Measurements from ENCODE around the gene ZNF831. TPM values are rescaled to one million over a fixed set of nuclear protein-coding genes. Genes with fewer than 3 reads are reported as not detected.

The ZNF831 gene
- total RNA-seq, 1 donor from 2014 or later: 1.0 TPM

DNA sequence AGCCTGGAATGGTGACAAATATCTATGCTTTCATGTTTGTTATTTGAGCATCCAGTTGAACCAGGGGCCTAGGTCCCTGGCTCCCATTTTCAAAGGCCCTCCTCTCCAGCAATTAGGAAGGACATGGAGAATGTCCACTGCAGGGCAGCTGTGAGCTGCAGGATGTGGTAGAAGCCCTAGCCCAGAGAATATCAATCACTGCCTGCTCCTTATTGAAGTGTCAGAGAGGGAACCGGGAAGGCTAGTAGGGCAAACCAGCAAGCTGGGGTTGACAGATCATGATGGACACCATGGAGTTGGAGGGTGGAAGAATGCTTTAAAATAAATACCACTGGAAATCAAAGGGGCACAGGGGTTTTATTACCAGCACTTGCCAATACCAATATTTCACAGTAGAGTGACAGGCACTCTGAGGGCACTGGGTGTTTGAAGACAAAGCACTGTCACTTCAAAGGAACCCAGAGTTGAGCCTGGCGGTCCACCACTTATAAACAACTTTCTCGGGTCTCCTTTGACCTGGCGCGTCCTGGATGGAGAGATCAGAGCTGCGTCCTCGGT, 47.7 kb downstream of the ZNF831 start:
- TF ChIP-seq CTCF (IDR thresholded peaks at IDR 0.05): no peak
- peaks cover 7% of the 10 kb centered on the region for H3K4me1 ChIP-seq
- DNase-seq: no peak
- intact Hi-C loops (cut with DNase I): no loop called here
- ATAC-seq: no peak
- H3K36me3 ChIP-seq: no peaks in the 10 kb centered on the region
- no peak overlapping the region for H3K27ac ChIP-seq
- peaks cover 14% of the 10 kb centered on the region for H3K27me3 ChIP-seq (ENCODE audit: low read depth)
- no peak overlapping the region for H3K4me3 ChIP-seq
- no peaks in the 10 kb centered on the region for H3K9me3 ChIP-seq

GRCh38 chr20:59214073-59214472, 50.5 kb downstream of the ZNF831 start:
- ATAC-seq (no peak), DNase-seq (no peak)
- H3K4me3 ChIP-seq: no peak overlapping the region
- H3K27ac ChIP-seq: no peak overlapping the region
- peaks cover 5% of the 10 kb centered on the region for H3K27me3 ChIP-seq (ENCODE audit: low read depth)
- no peak for TF ChIP-seq CTCF (IDR thresholded peaks at IDR 0.05)
- H3K36me3 ChIP-seq: no peaks in the 10 kb centered on the region
- H3K9me3 ChIP-seq: no peaks in the 10 kb centered on the region
- H3K4me1 ChIP-seq: no peaks in the 10 kb centered on the region
- intact Hi-C loops (cut with DNase I): no loop called here

DNA sequence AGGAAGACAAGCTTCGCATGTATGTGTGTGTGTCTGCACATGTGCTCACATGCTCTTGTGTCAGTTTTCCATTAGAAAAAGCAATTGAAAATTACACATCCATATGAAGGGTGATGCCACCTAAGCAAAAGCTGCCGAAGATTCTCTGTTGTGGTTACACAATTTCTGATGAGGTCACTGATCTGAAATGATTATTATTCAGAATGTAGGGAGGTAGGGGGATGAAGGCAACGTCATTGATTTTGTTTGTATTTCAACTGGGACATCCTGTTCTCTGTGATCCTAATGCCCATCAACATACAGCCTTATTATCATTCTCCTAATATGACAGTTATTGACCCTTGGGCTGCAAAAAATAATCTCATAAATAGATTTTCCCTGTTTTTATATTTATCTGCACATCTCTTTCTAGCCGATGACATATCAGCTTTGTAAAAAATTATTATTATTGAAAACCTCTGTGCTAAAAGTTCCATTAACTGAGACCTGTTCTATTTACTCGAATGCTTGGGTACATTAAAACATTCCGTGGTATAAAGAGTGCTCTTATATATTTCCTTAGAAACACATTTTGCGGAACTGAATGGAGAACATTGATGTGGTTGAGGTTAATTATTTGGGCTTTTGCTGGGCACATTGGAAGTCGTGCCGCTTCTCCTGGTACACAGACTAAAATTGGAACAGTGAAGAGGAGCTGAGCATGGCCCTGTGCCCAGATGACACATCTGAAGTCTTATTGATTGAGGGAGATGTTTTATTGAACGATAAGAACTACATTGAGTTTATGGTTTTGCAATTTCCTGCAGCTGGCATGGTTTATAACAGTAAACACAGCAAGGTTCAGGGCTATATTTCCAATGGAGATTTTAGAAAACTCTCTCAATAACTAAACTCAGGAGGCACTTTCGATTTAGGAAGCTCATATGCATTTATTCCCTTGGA, 51.3 kb downstream of the ZNF831 start:
- no peak for ATAC-seq
- no peaks in the 10 kb centered on the region for H3K9me3 ChIP-seq
- peaks cover 5% of the 10 kb centered on the region for H3K27me3 ChIP-seq (ENCODE audit: low read depth)
- H3K4me3 ChIP-seq: no peak overlapping the region
- H3K27ac ChIP-seq: no peak overlapping the region
- no peaks in the 10 kb centered on the region for H3K4me1 ChIP-seq
- no peaks in the 10 kb centered on the region for H3K36me3 ChIP-seq
- TF ChIP-seq CTCF (IDR thresholded peaks at IDR 0.05): no peak
- intact Hi-C loops (cut with DNase I): no loop called here
- no peak for DNase-seq

DNA sequence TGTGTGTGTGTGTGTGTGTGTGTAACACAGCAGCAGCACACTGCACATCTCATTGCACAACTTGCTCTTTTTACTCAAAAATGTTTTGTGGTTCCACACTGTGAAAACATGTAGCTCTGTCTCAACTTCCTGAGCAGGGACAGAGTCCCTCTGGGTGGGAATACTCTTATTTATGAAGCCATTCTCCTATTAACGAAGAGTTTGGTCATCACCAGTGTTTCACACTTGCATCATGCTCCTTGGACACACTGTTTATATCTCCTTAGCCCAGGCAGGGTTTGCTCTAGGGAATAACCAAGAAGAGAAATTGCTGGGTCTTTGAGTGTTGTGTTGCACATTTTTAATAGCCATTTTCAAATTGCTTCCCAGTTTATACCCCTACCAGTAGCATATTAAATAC, 53.6 kb downstream of the ZNF831 start:
- DNase-seq (no peak), ATAC-seq (no peak)
- H3K9me3 ChIP-seq: no peaks in the 10 kb centered on the region
- TF ChIP-seq CTCF (IDR thresholded peaks at IDR 0.05): no peak
- H3K36me3 ChIP-seq: no peaks in the 10 kb centered on the region
- H3K27ac ChIP-seq: no peak overlapping the region
- H3K4me1 ChIP-seq: peaks cover 12% of the 10 kb centered on the region
- peaks cover 12% of the 10 kb centered on the region for H3K27me3 ChIP-seq (ENCODE audit: low read depth)
- no peak overlapping the region for H3K4me3 ChIP-seq
- intact Hi-C loops (cut with DNase I): no loop called here

DNA sequence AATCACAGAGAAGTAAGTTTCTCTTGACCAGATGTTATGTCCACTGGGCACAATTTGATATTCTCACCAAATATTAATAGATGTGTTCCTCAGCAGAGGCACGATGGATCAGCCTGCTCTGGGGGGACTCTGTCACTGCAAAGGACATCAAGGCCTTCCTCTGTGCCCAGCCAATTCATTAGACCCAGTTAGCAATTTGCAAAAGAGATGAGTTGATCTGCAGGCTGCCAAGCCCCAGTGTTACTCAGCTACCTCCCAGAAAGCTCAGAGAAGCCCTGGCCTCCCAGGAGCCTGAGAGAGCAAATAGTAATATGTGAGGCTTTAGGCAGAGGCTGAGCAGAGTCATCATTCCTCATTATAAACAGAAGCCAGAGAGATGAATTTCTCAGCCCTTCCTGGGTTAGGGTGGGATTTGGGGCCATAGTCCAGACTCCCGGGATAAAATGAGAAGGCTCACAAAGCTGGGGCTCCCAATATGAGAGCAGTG, 54.2 kb downstream of the ZNF831 start:
- TF ChIP-seq CTCF (IDR thresholded peaks at IDR 0.05): no peak
- no peaks in the 10 kb centered on the region for H3K36me3 ChIP-seq
- no peak overlapping the region for H3K27ac ChIP-seq
- no peak overlapping the region for H3K4me3 ChIP-seq
- peaks cover 15% of the 10 kb centered on the region for H3K27me3 ChIP-seq (ENCODE audit: low read depth)
- H3K4me1 ChIP-seq: peaks cover 16% of the 10 kb centered on the region
- DNase-seq (no peak), ATAC-seq (no peak)
- no peaks in the 10 kb centered on the region for H3K9me3 ChIP-seq
- intact Hi-C loops (cut with DNase I): no loop called here
